SK-N-MC (cell line): ENCODE data around the gene MEIOB.

Source experiments
- EZH2 ChIP-seq: fragments of 200-600 bp; sonication (generic); IDR thresholded peaks from one replicate; pipeline ENCODE4 v1.6.1; 2017; ENCODE audit warnings: antibody characterized with exemption
- POLR2AphosphoS5 ChIP-seq: IDR thresholded peaks from 2 replicates; pipeline ENCODE4 v1.6.1; 2012; ENCODE audit warnings: mild to moderate bottlenecking, low read depth, low read length, borderline replicate concordance

DNA sequence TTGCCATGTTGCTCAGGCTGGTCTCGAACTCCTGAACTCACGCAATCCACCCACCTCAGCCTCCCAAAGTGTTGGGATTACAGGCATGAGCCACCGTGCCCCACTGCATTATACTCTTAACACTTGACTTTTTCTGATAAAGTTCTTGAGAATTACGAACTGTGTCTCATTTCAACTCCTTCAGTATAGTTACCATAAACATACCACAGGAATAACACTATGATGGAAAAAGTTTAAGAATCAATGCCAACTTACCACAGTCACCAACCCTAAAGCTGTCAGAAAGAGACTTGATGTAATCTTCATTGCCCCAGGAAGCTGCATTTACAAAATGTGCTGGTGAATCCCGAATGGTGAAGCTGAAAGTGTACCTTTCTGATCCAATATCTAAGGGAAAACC is 10.2 kb downstream of the MEIOB start:
- TF ChIP-seq POLR2AphosphoS5: no peak
- TF ChIP-seq EZH2: no peak
